ENCODE data around the gene NR5A1.

The NR5A1 gene

GRCh38 chr9:124493794-124494479 lies 13.3 kb downstream of the NR5A1 start:
- TF ChIP-seq POLR2AphosphoS5 (IDR thresholded peaks at IDR 0.05; ENCODE audit: borderline replicate concordance, low read depth, low read length) = no peak
- no peak for TF ChIP-seq FOXP2 (optimal IDR thresholded peaks at IDR 0.05; ENCODE audit: control extremely low read depth, extremely low read length, insufficient read depth)
- TF ChIP-seq EZH2 (IDR thresholded peaks at IDR 0.05) = no peak
- Histone ChIP-seq H3K9me3 (ENCODE audit: low read depth, low read length) (no peaks in the 10 kb centered on the region), H3K36me3 (ENCODE audit: insufficient read depth, low read length) (no peaks in the 10 kb centered on the region), H3K4me3 (no peak overlapping the region), H3K9ac (ENCODE audit: insufficient read length) (no peak overlapping the region), H3K27ac (no peak overlapping the region)
- no peak for DNase-seq (ENCODE audit: low read depth, low spot score)

- H3K36me3 ChIP-seq (ENCODE audit: insufficient read depth, low read length) = no peaks in the 10 kb centered on the region
Observed at GRCh38 chr9:124493218-124493617, 14.0 kb downstream of the NR5A1 start.

GRCh38 chr9:124492818-124493217 lies 14.4 kb downstream of the NR5A1 start:
- TF ChIP-seq EZH2 (IDR thresholded peaks at IDR 0.05) (no peak), POLR2AphosphoS5 (IDR thresholded peaks at IDR 0.05; ENCODE audit: borderline replicate concordance, low read depth, low read length) (no peak), FOXP2 (optimal IDR thresholded peaks at IDR 0.05; ENCODE audit: control extremely low read depth, extremely low read length, insufficient read depth) (no peak)
- Histone ChIP-seq H3K9me3 (ENCODE audit: low read depth, low read length) (no peaks in the 10 kb centered on the region), H3K4me3 (no peak overlapping the region), H3K9ac (ENCODE audit: insufficient read length) (no peak overlapping the region), H3K36me3 (ENCODE audit: insufficient read depth, low read length) (no peaks in the 10 kb centered on the region), H3K27ac (no peak overlapping the region)
- DNase-seq (ENCODE audit: low read depth, low spot score) = no peak

More at GRCh38 chr9:124493218-124493617, 14.0 kb downstream of the NR5A1 start:
- no peaks in the 10 kb centered on the region for H3K9me3 ChIP-seq (ENCODE audit: low read depth, low read length)
- DNase-seq (ENCODE audit: low read depth, low spot score) = no peak
- TF ChIP-seq POLR2AphosphoS5 (IDR thresholded peaks at IDR 0.05; ENCODE audit: borderline replicate concordance, low read depth, low read length) (no peak), FOXP2 (optimal IDR thresholded peaks at IDR 0.05; ENCODE audit: control extremely low read depth, extremely low read length, insufficient read depth) (no peak), EZH2 (IDR thresholded peaks at IDR 0.05) (no peak)
- H3K9ac ChIP-seq (ENCODE audit: insufficient read length) = no peak overlapping the region
- H3K27ac ChIP-seq = no peak overlapping the region
- H3K4me3 ChIP-seq = no peak overlapping the region

- no peak for DNase-seq (ENCODE audit: low read depth, low spot score)
- Histone ChIP-seq H3K9ac (ENCODE audit: insufficient read length) (no peak overlapping the region), H3K36me3 (ENCODE audit: insufficient read depth, low read length) (no peaks in the 10 kb centered on the region), H3K9me3 (ENCODE audit: low read depth, low read length) (no peaks in the 10 kb centered on the region), H3K4me3 (no peak overlapping the region), H3K27ac (no peak overlapping the region)
- no peak for TF ChIP-seq POLR2AphosphoS5 (IDR thresholded peaks at IDR 0.05; ENCODE audit: borderline replicate concordance, low read depth, low read length)
- TF ChIP-seq EZH2 (IDR thresholded peaks at IDR 0.05) = no peak
- no peak for TF ChIP-seq FOXP2 (optimal IDR thresholded peaks at IDR 0.05; ENCODE audit: control extremely low read depth, extremely low read length, insufficient read depth)
Observed at GRCh38 chr9:124491049-124491975, 15.9 kb downstream of the NR5A1 start.

- TF ChIP-seq POLR2AphosphoS5 (IDR thresholded peaks at IDR 0.05; ENCODE audit: borderline replicate concordance, low read depth, low read length) (no peak), FOXP2 (optimal IDR thresholded peaks at IDR 0.05; ENCODE audit: control extremely low read depth, extremely low read length, insufficient read depth) (no peak), EZH2 (IDR thresholded peaks at IDR 0.05) (no peak)
- DNase-seq (ENCODE audit: low read depth, low spot score) = no peak
- Histone ChIP-seq H3K27ac (no peak overlapping the region), H3K4me3 (no peak overlapping the region), H3K36me3 (ENCODE audit: insufficient read depth, low read length) (no peaks in the 10 kb centered on the region), H3K9me3 (ENCODE audit: low read depth, low read length) (no peaks in the 10 kb centered on the region), H3K9ac (ENCODE audit: insufficient read length) (no peak overlapping the region)
Observed at GRCh38 chr9:124490004-124490403, 17.2 kb downstream of the NR5A1 start.

GRCh38 chr9:124489222-124489621 lies 18.0 kb downstream of the NR5A1 start:
- no peak for TF ChIP-seq EZH2 (IDR thresholded peaks at IDR 0.05)
- TF ChIP-seq POLR2AphosphoS5 (IDR thresholded peaks at IDR 0.05; ENCODE audit: borderline replicate concordance, low read depth, low read length) = no peak
- TF ChIP-seq FOXP2 (optimal IDR thresholded peaks at IDR 0.05; ENCODE audit: control extremely low read depth, extremely low read length, insufficient read depth) = no peak
- H3K27ac ChIP-seq = no peak overlapping the region
- DNase-seq (ENCODE audit: low read depth, low spot score) = no peak
- H3K4me3 ChIP-seq = no peak overlapping the region
- no peaks in the 10 kb centered on the region for H3K9me3 ChIP-seq (ENCODE audit: low read depth, low read length)
- no peak overlapping the region for H3K9ac ChIP-seq (ENCODE audit: insufficient read length)
- H3K36me3 ChIP-seq (ENCODE audit: insufficient read depth, low read length) = no peaks in the 10 kb centered on the region

- Histone ChIP-seq H3K9ac (ENCODE audit: insufficient read length) (no peak overlapping the region), H3K27ac (no peak overlapping the region), H3K4me3 (no peak overlapping the region), H3K9me3 (ENCODE audit: low read depth, low read length) (no peaks in the 10 kb centered on the region), H3K36me3 (ENCODE audit: insufficient read depth, low read length) (no peaks in the 10 kb centered on the region)
- TF ChIP-seq POLR2AphosphoS5 (IDR thresholded peaks at IDR 0.05; ENCODE audit: borderline replicate concordance, low read depth, low read length) (no peak), FOXP2 (optimal IDR thresholded peaks at IDR 0.05; ENCODE audit: control extremely low read depth, extremely low read length, insufficient read depth) (no peak), EZH2 (IDR thresholded peaks at IDR 0.05) (no peak)
- no peak for DNase-seq (ENCODE audit: low read depth, low spot score)
Observed at GRCh38 chr9:124488641-124489210, 18.5 kb downstream of the NR5A1 start.

All from SK-N-MC (cell line).